NCI-H2196 treated with DMSO at 0.1 percent for 48 hours (cell line): Measurements from ENCODE around the gene DPF3.

Source experiments
- DNase-seq: peaks from one replicate; lab custom pipeline; 2025; ENCODE audit not compliant: unreplicated experiment; lab: John Stamatoyannopoulos, UW

The DPF3 gene

GRCh38 chr14:72574715-72575114, 319.2 kb downstream of the DPF3 start:
- no peak for DNase-seq

DNA sequence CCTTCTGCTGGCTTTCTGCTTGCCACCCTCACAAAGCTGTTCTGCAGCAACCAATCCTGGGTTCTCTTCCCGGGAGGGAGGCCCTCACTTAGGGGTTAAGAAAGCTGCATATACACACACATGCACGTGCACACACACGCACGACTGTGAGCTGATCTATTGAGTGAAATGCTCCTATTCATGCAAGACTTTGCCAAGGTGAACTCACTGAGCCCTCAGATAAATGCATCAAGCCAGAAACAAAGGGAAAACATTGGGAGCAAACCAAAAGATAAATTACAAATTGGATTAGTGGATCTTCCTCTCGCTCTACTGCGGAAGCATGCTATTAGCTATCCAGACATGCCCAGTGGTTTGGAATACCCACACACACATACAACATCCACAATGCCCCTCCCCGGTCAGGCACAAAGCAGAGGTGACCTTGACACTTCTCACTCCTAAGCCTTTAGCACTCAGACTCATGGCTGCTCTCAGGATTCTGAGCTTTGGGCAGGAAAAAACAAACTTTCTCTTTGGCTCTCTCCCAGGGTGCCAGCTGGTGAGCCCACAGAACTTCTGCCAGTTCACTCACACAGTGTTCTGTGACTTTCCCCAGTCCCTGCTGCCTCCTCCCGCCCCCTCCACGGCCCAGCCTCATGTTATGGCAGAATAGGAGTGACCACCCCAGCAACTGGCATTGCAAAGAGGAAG, 320.0 kb downstream of the DPF3 start:
- no peak for DNase-seq
